Measurements from ENCODE around the gene CPLX3. TPM values are rescaled to one million over a fixed set of nuclear protein-coding genes. Genes with fewer than 3 reads are reported as not detected.
A peak's percentile ranks its signal among the peaks of the same experiment; 100 is the strongest.

CPLX3 gene, protein sequence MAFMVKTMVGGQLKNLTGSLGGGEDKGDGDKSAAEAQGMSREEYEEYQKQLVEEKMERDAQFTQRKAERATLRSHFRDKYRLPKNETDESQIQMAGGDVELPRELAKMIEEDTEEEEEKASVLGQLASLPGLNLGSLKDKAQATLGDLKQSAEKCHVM
- 0.05 TPM in 1 of 2 replicates, not detected in the other for polyA plus RNA-seq (2011; rRNA removed)
- polyA plus RNA-seq (2012; cell fraction: cytosol; rRNA removed): not detected in 2 replicates
- polyA plus RNA-seq (2012; cell fraction: nucleus; rRNA removed): 0.08 TPM in 1 of 2 replicates, not detected in the other
- polyA plus RNA-seq (2017; fragmentation: RNase III; extraction: RNeasy Plus Mini Kit Qiagen cat#74134 plus additional on column Dnase treatment): not detected in 3 replicates
- polyA minus RNA-seq (2011; rRNA and poly(A)+ RNA removed): not detected in 2 replicates

DNA sequence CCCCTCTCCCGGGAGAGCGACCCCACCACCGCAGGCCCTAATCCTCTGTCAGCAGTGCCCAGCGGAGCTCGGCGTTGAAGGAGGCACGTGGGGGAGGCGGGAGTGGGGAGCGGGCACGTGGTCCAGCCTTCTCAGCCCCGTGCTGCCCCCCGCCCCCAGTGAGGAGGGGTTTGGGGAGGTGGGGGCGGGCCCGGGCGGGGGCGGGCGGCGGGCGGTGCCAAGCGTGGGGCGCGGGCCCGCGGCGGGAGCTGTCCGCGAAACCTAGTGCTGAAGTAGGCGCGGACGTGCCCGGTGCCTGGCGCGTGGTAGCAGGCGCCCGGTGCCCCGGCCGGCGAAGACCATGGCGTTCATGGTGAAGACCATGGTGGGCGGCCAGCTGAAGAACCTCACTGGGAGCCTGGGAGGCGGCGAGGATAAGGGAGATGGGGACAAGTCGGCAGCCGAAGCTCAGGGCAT, at the start of gene CPLX3:
Gene CPLX3 (plus strand): TSS at position 264 of the 456 bp plus-strand sequence. CDS start 77 bp downstream, at position 341.
- FAIRE-seq: no peak
- no peak for DNase-seq (ENCODE audit: low read depth in 1 of 2, low spot score in 1 of 2)
- TF ChIP-seq, protein P1, sequence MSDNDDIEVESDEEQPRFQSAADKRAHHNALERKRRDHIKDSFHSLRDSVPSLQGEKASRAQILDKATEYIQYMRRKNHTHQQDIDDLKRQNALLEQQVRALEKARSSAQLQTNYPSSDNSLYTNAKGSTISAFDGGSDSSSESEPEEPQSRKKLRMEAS (IDR thresholded peaks at IDR 0.05): no peak
- TF ChIP-seq FOSB (CRISPR knock-in tag; IDR thresholded peaks at IDR 0.05): no peak
- TF ChIP-seq, protein P2, sequence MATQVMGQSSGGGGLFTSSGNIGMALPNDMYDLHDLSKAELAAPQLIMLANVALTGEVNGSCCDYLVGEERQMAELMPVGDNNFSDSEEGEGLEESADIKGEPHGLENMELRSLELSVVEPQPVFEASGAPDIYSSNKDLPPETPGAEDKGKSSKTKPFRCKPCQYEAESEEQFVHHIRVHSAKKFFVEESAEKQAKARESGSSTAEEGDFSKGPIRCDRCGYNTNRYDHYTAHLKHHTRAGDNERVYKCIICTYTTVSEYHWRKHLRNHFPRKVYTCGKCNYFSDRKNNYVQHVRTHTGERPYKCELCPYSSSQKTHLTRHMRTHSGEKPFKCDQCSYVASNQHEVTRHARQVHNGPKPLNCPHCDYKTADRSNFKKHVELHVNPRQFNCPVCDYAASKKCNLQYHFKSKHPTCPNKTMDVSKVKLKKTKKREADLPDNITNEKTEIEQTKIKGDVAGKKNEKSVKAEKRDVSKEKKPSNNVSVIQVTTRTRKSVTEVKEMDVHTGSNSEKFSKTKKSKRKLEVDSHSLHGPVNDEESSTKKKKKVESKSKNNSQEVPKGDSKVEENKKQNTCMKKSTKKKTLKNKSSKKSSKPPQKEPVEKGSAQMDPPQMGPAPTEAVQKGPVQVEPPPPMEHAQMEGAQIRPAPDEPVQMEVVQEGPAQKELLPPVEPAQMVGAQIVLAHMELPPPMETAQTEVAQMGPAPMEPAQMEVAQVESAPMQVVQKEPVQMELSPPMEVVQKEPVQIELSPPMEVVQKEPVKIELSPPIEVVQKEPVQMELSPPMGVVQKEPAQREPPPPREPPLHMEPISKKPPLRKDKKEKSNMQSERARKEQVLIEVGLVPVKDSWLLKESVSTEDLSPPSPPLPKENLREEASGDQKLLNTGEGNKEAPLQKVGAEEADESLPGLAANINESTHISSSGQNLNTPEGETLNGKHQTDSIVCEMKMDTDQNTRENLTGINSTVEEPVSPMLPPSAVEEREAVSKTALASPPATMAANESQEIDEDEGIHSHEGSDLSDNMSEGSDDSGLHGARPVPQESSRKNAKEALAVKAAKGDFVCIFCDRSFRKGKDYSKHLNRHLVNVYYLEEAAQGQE (IDR thresholded peaks at IDR 0.05): peak; percentile 82
- H3K27ac ChIP-seq: no peak within 1 kb of the TSS
- no peak within 1 kb of the TSS for H3K4me3 ChIP-seq
- ChIA-PET POLR2A (no interaction called here), CTCF (interaction anchor here (0.5 to 66.7 kb wide), 6 partner anchors 8 to 447 kb away, joined by 3 to 1908 read pairs (median 8); partner anchors contain the start of genes CSK, LMAN1L and ULK3)
- WGBS (ENCODE audit: missing lambda C conversion rate): 30% methylated on average over 19 of the region's 44 CpGs
- peak within 1 kb of the TSS; percentile 43; the same call in 2 of the 3 replicates for H3K4me2 ChIP-seq
- H3K4me1 ChIP-seq: peaks cover 7% of the 10 kb centered on the region; the same call in 1 of the 3 replicates
- ATAC-seq: peak in 1 of 2 experiments; percentile 19; a peak in 1 of 6 replicates
- no peaks in the 10 kb centered on the region for H3K9me3 ChIP-seq

DNA sequence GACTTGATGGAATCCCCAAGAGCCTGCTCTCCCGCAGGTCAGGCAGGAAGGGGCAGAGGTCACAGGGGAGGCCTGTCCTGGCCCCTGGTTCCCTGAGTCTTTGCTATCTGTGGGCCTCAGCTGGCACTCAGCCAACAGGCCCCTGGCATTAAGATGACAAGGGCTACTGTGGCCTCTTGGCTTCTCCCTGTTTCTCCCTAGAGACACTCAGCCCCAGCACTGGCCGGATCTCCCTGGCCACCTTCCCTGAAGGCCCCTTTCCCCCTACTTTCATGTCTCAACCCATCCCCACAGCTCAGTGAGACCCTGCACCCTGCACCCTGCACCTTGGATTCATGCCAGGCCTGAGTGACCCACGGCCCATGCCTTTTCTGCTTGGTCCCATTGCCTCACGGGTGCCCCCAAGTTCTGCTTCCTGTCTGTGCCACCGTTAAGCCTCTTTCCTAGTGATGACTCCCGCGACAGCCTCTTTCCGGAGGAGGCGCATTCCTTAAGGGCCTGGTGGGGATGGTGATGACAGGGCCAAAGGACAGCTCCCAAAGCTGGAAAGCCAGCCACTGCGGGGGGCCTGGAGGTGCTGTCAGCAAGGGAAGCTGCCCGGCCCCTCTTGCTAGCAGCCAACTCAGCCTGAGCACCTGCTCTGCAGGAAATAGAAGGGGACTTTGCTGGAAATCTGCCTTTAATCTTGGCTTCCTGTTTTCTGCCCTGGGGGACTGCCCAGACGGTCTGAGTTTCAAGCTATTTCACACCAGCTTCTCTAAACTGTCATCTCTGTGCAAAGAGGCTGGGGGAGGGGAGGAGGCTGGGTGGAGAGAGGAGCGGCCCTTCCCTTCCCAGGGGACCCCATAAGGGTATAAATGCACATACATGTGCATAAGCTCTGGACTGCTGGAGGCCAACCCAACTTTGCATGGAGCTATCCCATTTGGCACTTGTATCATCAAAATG, 49.3 kb upstream of the CPLX3 start:
- Histone ChIP-seq H3K4me2 (no peak overlapping the region), H3K4me3 (no peak overlapping the region), H3K27ac (no peak overlapping the region), H3K4me1 (peaks cover 8% of the 10 kb centered on the region; the same call in 2 of the 3 replicates), H3K9me3 (no peaks in the 10 kb centered on the region)
- no peak for FAIRE-seq
- WGBS (ENCODE audit: missing lambda C conversion rate): 76% methylated on average over 13 of the region's 13 CpGs
- no peak for TF ChIP-seq CBX2 (IDR thresholded peaks at IDR 0.05; ENCODE audit: borderline replicate concordance, low read depth)
- no peak for TF ChIP-seq NR3C1 (IDR thresholded peaks at IDR 0.05)
- TF ChIP-seq, protein P3, sequence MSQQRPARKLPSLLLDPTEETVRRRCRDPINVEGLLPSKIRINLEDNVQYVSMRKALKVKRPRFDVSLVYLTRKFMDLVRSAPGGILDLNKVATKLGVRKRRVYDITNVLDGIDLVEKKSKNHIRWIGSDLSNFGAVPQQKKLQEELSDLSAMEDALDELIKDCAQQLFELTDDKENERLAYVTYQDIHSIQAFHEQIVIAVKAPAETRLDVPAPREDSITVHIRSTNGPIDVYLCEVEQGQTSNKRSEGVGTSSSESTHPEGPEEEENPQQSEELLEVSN (IDR thresholded peaks at IDR 0.05; ENCODE audit: borderline replicate concordance, low read depth): no peak
- no peak for TF ChIP-seq ZFP36 (IDR thresholded peaks at IDR 0.05; ENCODE audit: borderline replicate concordance, partially characterized antibody)
- TF ChIP-seq EHMT2 (IDR thresholded peaks at IDR 0.05; ENCODE audit: low read depth): no peak
- no peak for TF ChIP-seq HEYL (CRISPR knock-in tag; IDR thresholded peaks at IDR 0.05)
- no peak for TF ChIP-seq BHLHE40 (IDR thresholded peaks at IDR 0.05; ENCODE audit: low read depth, low read length)
- ATAC-seq: no peak
- ChIA-PET POLR2A (interaction anchor here (1.1 kb wide), 1 partner anchor 180 kb away, joined by 3 read pairs; the partner anchor contains the start of gene RPP25), CTCF (interaction anchor here (0.6 to 65.6 kb wide), 7 partner anchors 7 to 231 kb away, joined by 3 to 1908 read pairs (median 11); partner anchors contain the start of genes CPLX3, LMAN1L and ULK3)
- no peak for DNase-seq (ENCODE audit: low read depth in 1 of 2, low spot score in 1 of 2)

DNA sequence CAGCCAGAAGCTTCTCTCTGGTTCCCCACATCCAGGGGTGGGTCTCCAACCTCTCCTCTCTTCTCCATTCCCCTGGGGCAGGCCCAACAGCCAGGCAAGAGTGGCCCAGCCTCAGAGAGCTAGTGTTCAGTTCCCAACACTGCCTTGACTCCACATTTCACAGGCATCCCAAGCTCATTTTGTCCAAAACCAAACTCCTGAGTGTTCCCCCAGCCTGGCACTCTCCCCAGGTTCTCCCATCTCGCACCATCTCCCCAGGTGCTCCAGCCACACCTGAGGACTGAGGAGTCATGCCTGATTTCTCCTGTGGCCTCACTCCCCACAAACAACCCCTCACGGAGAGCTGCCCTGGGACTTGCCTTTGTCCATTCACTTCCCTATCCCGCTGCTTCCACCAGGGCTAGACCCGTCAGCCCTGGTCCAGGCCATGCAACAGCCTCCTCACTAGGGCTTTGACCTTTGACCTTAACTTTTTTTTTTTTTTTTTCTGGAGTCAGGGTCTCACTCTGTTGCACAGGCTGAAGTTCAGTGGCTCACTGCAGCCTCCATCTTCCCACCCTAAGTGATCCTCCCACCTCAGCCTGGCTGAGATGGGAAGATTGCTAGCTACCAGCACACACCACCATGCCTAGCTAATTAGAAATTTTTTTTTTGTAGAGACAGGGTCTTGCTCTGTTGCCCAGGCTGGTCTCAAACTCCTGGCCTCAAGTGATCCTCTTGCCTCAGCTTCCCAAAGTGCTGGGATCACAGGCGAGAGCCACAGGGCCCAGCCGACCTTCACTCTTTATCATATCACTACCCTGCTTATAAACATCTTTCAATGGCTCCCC, 48.4 kb upstream of the CPLX3 start:
- Histone ChIP-seq H3K27ac (no peak overlapping the region), H3K4me2 (no peak overlapping the region), H3K9me3 (no peaks in the 10 kb centered on the region), H3K4me3 (no peak overlapping the region), H3K4me1 (peaks cover 8% of the 10 kb centered on the region; the same call in 2 of the 3 replicates)
- 89% methylated on average over 6 of the region's 6 CpGs for WGBS (ENCODE audit: missing lambda C conversion rate)
- no peak for FAIRE-seq
- no peak for DNase-seq (ENCODE audit: low read depth in 1 of 2, low spot score in 1 of 2)
- ChIA-PET POLR2A (interaction anchor here (1.1 kb wide), 1 partner anchor 179 kb away, joined by 3 read pairs; the partner anchor contains the start of gene RPP25), CTCF (interaction anchor here (0.6 to 65.6 kb wide), 6 partner anchors 8 to 1651 kb away, joined by 3 to 1908 read pairs (median 124); partner anchors contain the start of genes CPLX3, LMAN1L and ULK3)
- ATAC-seq: no peak
- TF ChIP-seq NPAS2 (CRISPR knock-in tag; IDR thresholded peaks at IDR 0.05; ENCODE audit: borderline replicate concordance): no peak
- TF ChIP-seq JUN (IDR thresholded peaks at IDR 0.05): no peak
- TF ChIP-seq TFCP2L1 (CRISPR knock-in tag; IDR thresholded peaks at IDR 0.05): no peak
- TF ChIP-seq, protein P3 (IDR thresholded peaks at IDR 0.05; ENCODE audit: borderline replicate concordance, low read depth): no peak
